GM18858 (cell line): Measurements from ENCODE around the gene GPR89A.
"Not testable (repeated sequence)": the region's sequence is repeated elsewhere in the genome, so short reads cannot be mapped to it uniquely, and the experiment has no call there.

Experiments
- ATAC-seq: cut with Tn5 transposase; IDR thresholded peaks from one replicate; pipeline ENCODE4 v1.9.1; 2021; ENCODE audit not compliant: unreplicated experiment

GPR89A gene

DNA sequence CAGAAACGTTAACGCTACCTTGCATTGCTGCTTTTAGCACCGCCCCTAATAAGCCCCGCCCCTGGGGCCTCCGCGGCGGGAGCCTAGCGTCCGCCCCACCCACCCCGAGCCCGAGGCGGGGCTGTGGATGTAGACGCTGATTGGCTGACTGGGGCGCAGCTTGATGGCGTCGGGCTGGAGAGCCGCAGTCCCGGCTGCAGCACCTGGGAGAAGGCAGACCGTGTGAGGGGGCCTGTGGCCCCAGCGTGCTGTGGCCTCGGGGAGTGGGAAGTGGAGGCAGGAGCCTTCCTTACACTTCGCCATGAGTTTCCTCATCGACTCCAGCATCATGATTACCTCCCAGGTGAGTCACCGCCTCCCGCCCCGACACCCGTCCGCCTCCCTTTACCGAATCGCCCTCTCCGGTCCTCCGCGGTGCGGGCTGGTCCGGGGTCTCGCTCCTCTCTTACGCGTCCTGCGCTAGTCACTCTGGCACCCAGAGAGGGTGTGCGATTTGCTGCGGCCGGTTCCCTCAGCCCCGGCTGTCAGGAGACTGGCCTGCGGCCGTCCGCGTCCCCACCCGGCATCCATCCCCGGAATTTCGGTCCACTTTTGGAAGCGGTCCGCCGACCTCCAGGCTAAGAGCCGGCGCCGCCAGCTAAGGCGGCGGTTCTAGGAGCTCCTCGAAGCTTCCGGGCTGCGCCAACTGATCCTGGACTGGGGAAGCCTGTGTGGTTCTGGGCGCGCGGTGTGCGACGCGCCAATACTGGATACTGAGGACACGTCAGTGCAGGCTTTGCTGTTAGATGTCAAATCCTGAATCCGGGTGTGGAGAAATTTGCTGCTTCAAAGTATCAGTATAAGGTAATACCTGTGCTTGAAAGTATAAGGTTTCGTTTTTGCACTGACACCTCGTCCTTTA, at the start of gene GPR89A:
Gene GPR89A, plus strand, starts transcription at position 156 of the 901 bp plus-strand sequence. Its CDS starts 146 bp downstream, at position 302.
- peak; percentile 85 for ATAC-seq

DNA sequence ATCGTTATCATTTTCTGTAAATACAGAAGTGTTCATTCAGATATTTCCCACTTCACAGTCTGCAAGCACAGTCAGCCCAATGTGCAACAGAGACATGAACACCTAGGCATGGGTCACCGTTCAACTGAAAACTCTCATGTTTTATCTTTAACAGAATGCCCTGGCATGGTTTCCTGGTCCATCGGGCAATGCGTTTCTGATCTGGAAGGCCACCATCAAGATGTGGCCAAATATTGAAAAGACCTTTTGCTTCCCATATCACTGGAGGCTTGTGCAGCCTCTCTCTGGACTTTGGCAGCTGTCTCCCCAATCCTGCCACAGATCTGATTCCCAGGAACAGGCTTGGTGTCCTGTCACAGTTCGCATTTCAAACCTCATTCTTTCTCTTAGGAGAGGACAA, 21.0 kb upstream of the GPR89A start:
- not testable (repeated sequence) for ATAC-seq

DNA sequence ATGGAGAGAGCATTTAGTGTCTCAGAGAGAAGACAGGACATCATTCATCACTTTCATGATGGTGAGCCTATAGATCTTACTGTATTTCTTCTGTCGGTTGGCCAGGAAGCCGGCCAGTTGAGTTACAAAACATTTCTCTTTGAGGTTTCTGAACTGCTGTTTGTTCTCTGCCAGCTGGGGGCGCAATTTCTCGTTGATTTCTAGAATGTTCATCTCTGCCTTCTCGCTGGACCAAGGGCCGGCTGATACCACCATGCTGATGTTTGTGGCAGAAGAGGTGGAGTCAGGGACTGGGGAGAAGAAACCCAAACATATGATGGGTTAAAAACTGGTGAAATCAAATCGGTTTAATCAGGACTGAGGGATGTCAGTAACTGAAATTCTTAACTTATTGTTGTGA, 17.0 kb upstream of the GPR89A start:
- ATAC-seq: not testable (repeated sequence)

DNA sequence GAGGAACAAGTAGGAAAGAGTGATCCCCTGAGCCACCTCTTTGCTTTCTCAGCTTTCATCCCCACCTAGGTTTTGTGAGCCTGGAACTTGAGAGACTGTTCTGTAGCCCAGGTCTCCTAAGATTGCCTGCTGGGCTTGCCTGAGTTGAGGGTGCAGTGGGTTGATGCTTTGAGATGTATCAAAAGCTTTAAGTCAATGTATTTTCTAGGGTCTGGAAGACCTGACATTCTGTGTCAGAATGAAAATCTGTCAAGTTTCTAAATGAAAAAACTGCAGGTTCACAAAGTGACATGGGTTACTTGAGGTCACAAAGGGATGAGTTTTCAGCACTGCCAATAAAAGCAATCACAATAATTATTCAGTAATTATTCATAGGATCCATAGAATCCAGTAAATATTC, 15.4 kb upstream of the GPR89A start:
- ATAC-seq: not testable (repeated sequence)

DNA sequence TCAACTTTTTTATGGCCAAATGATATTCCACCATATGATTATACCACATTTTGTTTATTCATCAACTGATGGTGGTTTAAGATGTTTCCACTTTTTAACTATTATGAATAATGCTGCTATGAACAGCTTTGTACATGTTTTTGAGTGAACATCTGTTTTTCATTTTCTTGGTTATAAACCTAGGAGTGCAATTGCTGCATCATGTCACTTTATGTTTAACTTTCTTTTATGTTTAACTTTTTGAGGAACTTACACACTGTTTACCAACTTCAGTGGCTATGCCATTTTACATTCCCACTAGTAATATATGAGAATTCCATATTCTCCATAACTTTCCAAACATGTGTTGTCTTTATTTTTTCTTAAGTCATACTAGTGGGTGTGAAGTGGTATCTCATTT, 12.4 kb upstream of the GPR89A start:
- ATAC-seq: not testable (repeated sequence)

DNA sequence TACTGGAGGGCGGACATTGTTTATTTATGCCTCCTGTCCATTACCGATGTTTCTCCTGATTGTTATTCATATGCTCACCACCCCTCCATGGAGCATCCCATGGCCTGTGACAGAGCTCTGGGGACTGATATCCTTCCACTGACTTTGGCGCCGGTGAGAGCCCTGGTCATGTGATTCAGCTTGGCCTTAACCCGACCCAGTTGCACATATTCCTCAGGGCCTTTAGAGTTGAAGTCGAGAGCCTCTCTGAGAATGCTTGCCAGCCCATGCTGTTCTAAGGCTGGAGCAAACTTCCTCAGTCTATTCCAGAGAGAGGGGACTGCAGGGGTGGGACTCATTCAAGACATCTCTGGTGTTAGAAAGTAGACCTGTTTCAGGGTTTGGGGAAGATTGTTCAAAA, 11.6 kb upstream of the GPR89A start:
- not testable (repeated sequence) for ATAC-seq

DNA sequence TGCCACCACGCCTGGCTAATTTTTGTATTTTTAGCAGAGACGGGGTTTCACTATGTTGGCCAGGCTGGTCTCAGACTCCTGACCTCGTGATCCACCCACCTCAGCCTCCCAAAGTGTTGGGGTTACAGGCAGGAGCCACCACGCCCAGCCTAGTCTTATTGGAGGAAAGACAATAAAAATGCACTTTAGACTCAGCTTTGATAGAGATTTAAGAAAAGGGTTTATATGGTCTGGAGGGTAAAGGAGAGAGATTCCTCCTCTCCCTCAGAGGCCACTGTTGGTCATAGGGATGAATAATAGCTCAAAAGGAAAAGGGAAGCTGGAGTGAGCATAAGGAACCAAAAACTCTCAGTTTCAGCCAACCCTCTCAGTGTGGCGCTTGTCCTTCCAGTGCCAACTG, 8.4 kb upstream of the GPR89A start:
- not testable (repeated sequence) for ATAC-seq

DNA sequence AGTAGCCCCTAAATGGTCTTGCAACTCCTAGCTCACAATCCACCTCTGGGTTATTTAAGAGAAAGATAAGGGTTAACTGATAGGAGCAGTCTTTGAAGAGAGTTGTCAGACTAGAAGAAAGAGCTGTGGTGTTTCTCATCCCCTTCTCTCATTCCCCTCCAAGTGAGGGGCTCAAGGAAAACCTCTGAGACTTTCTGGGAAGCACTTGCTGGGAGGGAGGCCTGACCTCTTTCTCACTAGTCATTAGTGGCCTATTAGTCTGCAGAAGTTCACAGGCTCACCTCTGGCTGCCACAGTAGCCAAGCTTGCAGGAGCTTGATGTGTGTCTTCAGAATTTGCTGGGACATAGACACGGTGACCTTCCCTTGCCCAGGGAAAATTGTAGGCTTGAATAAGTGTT, 6.2 kb upstream of the GPR89A start:
- no peak for ATAC-seq

DNA sequence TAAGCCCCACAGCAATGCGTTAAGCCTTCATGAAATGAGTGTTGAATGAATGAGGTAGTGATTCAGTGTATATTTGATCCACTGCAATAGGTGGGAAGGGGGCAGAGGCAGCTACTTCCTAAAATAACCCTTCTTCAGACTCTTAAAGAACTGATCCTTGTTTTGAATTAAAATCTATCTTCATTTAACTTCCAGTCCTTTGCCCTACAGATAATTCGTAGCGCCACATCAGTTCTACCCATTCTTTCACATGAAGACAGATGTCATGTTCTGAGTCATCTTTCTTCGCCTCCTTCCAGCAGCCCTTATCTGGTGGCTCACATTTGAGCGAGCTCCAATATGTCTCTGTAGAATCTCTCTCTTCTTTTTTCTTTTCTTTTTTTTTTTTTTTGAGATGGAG, 948 bp upstream of the GPR89A start:
- not testable (repeated sequence) for ATAC-seq

DNA sequence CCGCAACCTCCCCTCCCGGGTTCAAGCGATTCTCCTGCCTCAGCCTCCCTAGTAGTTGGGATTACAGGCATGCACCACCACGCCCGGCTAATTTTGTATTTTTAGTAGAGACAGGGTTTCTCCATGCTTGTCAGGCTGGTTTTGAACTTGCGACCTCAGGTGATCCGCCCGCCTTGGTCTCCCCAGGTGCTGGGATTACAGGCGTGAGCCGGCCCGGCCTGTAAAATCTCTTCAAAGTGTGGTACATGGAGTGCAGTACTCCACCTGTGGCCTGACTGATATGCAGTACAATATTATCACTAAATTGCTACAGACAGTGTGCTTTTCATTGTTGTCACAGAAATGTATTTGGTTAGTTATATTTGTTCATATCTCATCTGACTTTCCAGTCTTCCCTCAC, 499 bp upstream of the GPR89A start:
- not testable (repeated sequence) for ATAC-seq

DNA sequence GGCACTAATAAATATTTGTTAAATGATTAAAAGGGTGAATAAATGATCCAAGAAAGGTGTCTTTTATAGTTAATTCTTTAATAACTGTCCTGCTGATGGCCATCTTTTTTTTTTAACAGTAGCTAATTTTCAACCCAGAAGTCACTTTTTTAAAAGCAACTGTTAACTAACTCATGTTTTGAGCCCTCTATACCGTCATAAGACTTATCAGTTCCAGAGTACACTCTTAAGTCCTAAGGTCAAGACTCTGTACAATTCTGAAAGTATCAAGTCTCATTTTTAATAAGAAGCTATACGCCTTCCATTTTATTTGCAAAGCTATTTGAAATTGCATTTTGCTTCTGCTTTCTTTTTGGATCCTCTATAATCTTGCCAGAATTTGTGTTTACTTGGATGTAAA, 3.0 kb downstream of the GPR89A start:
- not testable (repeated sequence) for ATAC-seq

DNA sequence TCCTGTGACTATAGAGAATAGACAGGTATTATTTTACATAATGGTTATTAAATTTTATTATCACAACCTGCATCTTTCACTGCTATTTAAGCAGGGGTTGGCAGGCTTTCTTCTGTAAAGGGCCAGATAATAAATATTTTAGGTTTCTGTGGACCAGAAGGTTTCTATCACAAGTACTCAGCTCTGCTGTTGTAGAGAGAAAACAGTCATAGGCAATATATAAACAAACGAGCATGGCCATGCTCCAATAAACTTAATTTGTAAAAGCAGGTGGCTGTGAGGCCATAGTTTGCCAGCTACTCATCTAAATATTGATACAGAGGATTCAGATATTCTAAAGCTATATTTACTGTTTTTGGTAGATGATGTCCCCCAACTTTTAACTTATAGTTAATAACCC, 12.3 kb downstream of the GPR89A start:
- ATAC-seq: not testable (repeated sequence)

DNA sequence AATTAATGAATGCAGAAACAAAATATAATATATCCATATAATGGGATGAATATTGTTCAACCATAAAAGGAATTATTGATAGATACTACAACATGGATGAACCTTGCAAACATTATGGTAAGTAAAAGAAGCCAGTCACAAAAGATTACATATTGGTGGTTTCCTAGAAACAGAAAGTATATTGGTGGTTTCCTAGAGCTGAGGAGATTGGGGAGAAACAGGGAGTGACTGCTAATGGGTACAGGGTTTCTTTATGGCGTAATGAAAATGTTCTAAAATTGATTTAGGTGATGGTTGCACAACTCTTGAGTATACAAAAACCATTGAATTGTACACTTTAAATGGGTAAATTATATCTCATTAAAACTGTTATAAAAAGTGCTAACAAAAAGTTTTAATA, 14.4 kb downstream of the GPR89A start:
- ATAC-seq: not testable (repeated sequence)

DNA sequence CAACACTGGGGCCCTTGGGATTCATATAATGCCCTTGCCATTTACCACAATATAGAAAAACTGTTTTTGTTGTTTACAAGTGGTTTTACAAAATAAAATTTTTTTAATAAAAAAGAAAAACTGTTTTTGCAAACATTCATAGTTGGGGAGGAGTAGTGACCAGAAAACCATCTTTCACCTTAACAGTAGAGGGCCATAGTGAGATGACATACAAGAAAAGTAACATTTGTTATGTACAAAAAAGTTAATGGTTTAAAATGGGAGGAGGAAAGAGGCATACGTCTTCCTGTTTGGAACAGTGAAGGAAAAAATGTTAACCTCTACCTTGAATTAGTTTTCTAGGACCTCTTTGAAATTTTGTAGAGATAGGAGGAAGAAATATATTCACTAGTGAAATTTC, 28.4 kb downstream of the GPR89A start:
- not testable (repeated sequence) for ATAC-seq

DNA sequence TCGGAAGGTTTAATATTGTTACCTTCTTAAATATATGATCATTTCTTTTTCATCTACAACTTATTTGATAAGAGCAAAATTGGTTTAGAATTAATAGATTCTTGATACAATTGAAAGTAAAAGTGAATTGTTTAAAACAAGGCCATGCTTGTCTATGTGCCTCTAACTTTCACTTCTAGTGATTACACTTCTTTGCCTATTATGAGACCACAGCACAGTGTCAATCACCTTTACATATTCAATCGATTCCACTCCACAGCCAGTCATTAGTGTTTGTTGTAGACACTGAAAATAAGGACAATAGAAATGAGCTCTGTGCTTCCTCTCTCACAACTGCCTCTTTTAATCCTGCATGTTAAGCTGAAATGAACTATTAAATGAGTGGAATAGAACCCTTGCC, 34.1 kb downstream of the GPR89A start:
- not testable (repeated sequence) for ATAC-seq

DNA sequence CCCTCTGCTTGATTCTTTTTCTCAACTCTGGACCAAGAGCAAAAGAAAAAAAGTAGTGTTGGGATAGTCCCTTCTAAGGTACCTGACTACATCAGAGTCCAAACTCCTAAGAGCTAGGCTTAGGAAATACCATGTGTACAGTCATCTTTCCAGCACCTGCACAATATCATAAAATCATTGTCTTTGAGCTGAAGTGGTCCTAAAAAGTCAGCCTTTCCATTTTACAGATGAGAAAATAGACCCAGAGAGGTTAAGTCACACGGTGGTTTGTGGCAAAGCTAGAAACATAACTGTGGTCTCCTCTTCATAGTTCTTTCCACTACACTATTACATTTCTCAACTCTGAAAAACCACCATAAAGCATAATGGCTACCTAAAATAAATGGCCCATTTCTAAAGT, 36.2 kb downstream of the GPR89A start:
- not testable (repeated sequence) for ATAC-seq

DNA sequence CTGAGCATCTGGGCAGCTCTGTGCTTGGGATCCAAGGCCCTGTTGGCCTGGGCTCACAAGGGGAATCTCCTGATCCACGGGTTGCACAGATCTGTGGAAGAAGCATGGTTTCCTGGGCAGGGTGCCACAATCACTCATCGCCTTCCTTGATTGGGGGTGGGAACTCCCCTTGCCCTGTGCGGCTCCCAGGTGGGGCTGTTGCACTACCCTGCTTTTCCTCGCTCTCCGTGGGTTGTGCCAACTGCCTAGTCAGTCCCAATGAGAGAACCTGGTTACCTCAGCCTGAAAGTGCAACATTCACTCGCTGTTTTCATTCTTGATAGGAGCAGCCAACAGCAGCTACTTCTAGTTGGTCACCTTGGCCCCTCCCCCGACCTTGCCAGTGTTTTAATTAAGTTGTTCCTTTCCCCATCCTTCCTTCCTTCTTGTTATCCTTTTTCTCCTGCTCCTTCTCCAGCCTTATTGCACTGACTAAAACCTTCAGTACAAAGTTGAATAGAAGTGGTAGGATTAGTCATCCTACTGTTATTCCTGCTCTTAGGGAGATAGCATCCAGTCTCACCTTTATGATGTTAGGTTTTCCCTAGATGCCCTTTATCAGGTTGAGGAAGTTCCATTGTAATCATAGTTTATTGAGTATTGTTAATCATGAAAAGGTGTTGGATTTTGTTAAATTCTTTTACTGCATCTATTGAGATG, 48.6 kb downstream of the GPR89A start:
- ATAC-seq: not testable (repeated sequence)

DNA sequence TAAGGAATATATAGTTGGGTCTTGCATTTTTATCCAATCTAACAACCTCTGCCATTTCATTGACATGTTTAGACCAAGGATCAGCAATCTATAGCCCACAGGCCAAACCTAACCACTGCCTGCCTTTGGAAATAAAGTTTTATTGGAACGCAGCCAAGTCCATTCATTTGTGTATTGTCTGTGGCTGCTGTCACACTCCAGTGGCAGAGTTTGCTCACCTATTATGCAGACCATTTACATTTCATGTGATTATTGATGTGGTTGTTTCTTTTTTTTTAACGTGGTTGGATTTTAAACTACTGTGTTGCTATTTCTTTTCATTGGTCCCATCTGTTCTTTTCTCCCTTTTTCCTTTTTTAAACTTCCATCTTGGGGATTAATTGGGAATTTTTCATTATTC, 54.7 kb downstream of the GPR89A start:
- not testable (repeated sequence) for ATAC-seq

DNA sequence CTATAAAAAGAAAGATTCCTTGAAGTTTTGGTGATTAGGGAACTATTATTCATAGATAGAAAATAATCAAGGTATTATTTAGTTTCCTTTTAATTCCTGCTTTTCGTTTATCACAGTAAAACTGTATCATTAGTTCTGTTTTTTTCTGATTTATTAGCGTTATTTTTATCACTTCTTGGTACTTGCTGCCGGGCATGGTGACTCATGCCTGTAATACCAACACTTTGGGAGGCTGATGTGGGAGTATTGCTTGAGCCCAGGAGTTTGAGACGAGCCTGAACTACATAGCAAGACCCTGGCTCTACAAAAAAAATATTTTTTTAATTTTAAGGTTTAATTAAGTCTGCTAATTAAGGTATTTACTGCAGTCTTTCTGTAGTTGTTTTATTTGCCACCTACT, 57.2 kb downstream of the GPR89A start:
- not testable (repeated sequence) for ATAC-seq

DNA sequence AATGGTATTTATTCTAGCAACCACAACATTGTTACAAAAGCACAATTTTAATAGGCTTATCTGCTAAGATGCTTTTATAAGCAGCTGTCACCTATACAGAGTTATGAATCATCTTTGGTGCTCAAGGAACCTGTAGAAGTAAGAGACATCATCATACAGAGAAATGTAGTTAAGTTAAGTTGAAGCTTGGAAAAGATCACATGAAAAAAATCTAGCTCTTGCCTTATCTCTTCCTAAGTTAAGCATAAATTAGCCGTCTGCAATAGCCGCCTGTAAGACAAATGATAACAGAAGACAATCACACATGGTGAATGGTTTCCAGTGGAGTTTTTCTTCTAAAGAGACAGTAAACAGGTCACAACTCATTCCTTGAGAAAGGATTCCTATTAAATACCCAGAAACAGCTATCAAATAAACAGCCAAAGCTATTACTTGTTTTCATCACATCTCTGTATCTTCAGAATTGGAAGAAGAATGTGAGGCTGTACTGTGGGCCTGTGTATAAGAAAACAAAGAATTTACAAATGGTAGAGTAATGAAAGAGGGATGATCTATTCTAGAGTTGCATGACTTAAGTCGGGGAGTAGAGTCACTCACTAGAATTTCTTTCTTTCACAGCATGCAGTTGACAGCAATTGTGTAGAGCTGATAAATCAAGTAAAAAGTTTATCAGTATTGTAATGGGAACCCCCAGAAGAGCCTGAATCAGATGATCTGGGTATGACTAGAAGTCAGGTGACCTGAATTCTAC, 63.4 kb downstream of the GPR89A start:
- ATAC-seq: not testable (repeated sequence)

DNA sequence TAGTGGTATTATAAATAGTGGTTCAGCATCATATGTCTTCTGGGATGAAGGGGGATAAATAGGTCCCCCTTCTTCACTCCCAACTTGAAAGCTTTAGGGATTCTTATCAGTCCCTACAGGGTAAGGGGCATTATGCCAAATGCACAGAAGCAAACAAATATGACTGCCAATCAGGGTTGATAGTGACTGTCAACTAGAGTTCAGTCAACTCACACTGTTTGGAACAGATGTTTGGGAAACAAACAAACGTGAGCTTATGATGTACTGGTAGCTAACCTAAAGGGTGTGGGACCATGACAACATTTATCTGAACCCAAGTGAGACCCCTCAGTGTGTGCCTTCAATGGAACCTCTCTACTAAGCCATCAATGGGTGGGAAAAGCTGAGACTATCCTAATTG, 65.4 kb downstream of the GPR89A start:
- not testable (repeated sequence) for ATAC-seq
